Activated CD8-positive, alpha-beta memory T cell treated with anti-CD3 and anti-CD28 coated beads for 36 hours (primary cell): ENCODE measurements around the gene TM9SF4. TPM values are rescaled to one million over a fixed set of nuclear protein-coding genes. Genes with fewer than 3 reads are reported as not detected.
"Not testable (repeated sequence)": the region's sequence is repeated elsewhere in the genome, so short reads cannot be mapped to it uniquely, and the experiment has no call there.

Experiments
- CTCF ChIA-PET: fragments of 350-600 bp; sonication (Branson Sonifier 250); formaldehyde crosslinking; loops from one replicate; lab custom pipeline; 2021; ENCODE audit warnings: antibody characterized with exemption; lab: Charles Lee
- POLR2A ChIA-PET: fragments of 350-600 bp; sonication (Branson Sonifier 250); formaldehyde crosslinking; loops from one replicate; lab custom pipeline; 2021; ENCODE audit warnings: antibody characterized with exemption; lab: Charles Lee
- total RNA-seq, 2 experiments: library from RNA; stranded (reverse); gene quantifications; one replicate each; pipeline ENCODE4 v1.2.3, GENCODE V29; 2021

TM9SF4 gene
- total RNA-seq, 2 experiments from 2014 or later, result 49.8 TPM

GRCh38 chr20:32195581-32195980, 86.1 kb downstream of the TM9SF4 start:
- CTCF ChIA-PET, result no interaction called here
- POLR2A ChIA-PET, result no interaction called here

- CTCF ChIA-PET, result not testable (repeated sequence)
Observed at GRCh38 chr20:32196613-32197012, 87.1 kb downstream of the TM9SF4 start.

GRCh38 chr20:32197136-32197535, 87.6 kb downstream of the TM9SF4 start:
- POLR2A ChIA-PET, result interaction anchor here (0.7 kb wide), 1 partner anchor 171 kb away, joined by 3 read pairs; no protein-coding TSS in a partner anchor
- CTCF ChIA-PET, result not testable (repeated sequence)

More at GRCh38 chr20:32196613-32197012, 87.1 kb downstream of the TM9SF4 start:
- POLR2A ChIA-PET, result interaction anchor here (0.7 kb wide), 1 partner anchor 171 kb away, joined by 3 read pairs; no protein-coding TSS in a partner anchor

- POLR2A ChIA-PET, result no interaction called here
- CTCF ChIA-PET, result no interaction called here
Observed at GRCh38 chr20:32199006-32199405, 89.5 kb downstream of the TM9SF4 start.

GRCh38 chr20:32201296-32201976, 91.9 kb downstream of the TM9SF4 start:
- POLR2A ChIA-PET, result interaction anchor here (1.2 to 1.3 kb wide), 2 partner anchors 11 to 85 kb away, joined by 5 to 6 read pairs; no protein-coding TSS in a partner anchor
- CTCF ChIA-PET, result interaction anchor here (0.6 kb wide), 1 partner anchor 54 kb away, joined by 4 read pairs; no protein-coding TSS in a partner anchor

- ChIA-PET POLR2A (interaction anchor here (1.2 to 1.3 kb wide), 2 partner anchors 11 to 84 kb away, joined by 5 to 6 read pairs; no protein-coding TSS in a partner anchor), CTCF (interaction anchor here (0.6 kb wide), 1 partner anchor 55 kb away, joined by 4 read pairs; no protein-coding TSS in a partner anchor)
Observed at GRCh38 chr20:32201977-32202363, 92.5 kb downstream of the TM9SF4 start.

- ChIA-PET CTCF (interaction anchor here (1.0 to 1.7 kb wide), 3 partner anchors 82 to 130 kb away, joined by 3 to 6 read pairs (median 6); no protein-coding TSS in a partner anchor), POLR2A (interaction anchor here (0.5 to 2.2 kb wide), 6 partner anchors 29 to 155 kb away, joined by 3 to 8 read pairs (median 4); partner anchors contain the start of genes ASXL1 and TM9SF4)
Observed at GRCh38 chr20:32203356-32204204, 94.1 kb downstream of the TM9SF4 start.

- ChIA-PET POLR2A (interaction anchor here (0.5 to 2.2 kb wide), 6 partner anchors 80 to 155 kb away, joined by 3 to 15 read pairs (median 4); partner anchors contain the start of gene ASXL1), CTCF (interaction anchor here (1.0 to 1.7 kb wide), 4 partner anchors 81 to 157 kb away, joined by 3 to 6 read pairs (median 4); no protein-coding TSS in a partner anchor)
Observed at GRCh38 chr20:32204205-32205109, 94.9 kb downstream of the TM9SF4 start.

GRCh38 chr20:32205110-32205842, 95.8 kb downstream of the TM9SF4 start:
- ChIA-PET POLR2A (interaction anchor here (0.6 to 2.2 kb wide), 6 partner anchors 27 to 154 kb away, joined by 3 to 15 read pairs (median 6); no protein-coding TSS in a partner anchor), CTCF (interaction anchor here (1.3 to 1.6 kb wide), 2 partner anchors 89 to 156 kb away, joined by 3 read pairs; no protein-coding TSS in a partner anchor)

GRCh38 chr20:32205843-32206759, 96.6 kb downstream of the TM9SF4 start:
- ChIA-PET CTCF (interaction anchor here (1.6 kb wide), 1 partner anchor 156 kb away, joined by 3 read pairs; no protein-coding TSS in a partner anchor), POLR2A (interaction anchor here (0.6 to 2.2 kb wide), 5 partner anchors 26 to 153 kb away, joined by 3 to 15 read pairs (median 6); no protein-coding TSS in a partner anchor)

- ChIA-PET POLR2A (interaction anchor here (1.4 kb wide), 1 partner anchor 25 kb away, joined by 3 read pairs; no protein-coding TSS in a partner anchor), CTCF (no interaction called here)
Observed at GRCh38 chr20:32206760-32207625, 97.5 kb downstream of the TM9SF4 start.

- CTCF ChIA-PET, result no interaction called here
- POLR2A ChIA-PET, result interaction anchor here (0.6 to 1.4 kb wide), 4 partner anchors 24 to 95 kb away, joined by 3 to 5 read pairs (median 4); no protein-coding TSS in a partner anchor
Observed at GRCh38 chr20:32207626-32208498, 98.3 kb downstream of the TM9SF4 start, which contains the start of the genes PLAGL2 and POFUT1. Gene PLAGL2 (minus strand): TSS chr20:32207743. CDS start chr20:32202178, 5,565 bp downstream. Gene POFUT1 (plus strand): TSS chr20:32207880. CDS start chr20:32207942, 62 bp downstream.

GRCh38 chr20:32208499-32209154, 99.1 kb downstream of the TM9SF4 start:
- POLR2A ChIA-PET, result interaction anchor here (0.5 to 1.0 kb wide), 5 partner anchors 9 to 159 kb away, joined by 4 to 5 read pairs (median 5); no protein-coding TSS in a partner anchor
- CTCF ChIA-PET, result no interaction called here
